ENCODE results near the gene ARID1A.
"Not testable (repeated sequence)": the region's sequence is repeated elsewhere in the genome, so short reads cannot be mapped to it uniquely, and the experiment has no call there.

The ARID1A gene

DNA sequence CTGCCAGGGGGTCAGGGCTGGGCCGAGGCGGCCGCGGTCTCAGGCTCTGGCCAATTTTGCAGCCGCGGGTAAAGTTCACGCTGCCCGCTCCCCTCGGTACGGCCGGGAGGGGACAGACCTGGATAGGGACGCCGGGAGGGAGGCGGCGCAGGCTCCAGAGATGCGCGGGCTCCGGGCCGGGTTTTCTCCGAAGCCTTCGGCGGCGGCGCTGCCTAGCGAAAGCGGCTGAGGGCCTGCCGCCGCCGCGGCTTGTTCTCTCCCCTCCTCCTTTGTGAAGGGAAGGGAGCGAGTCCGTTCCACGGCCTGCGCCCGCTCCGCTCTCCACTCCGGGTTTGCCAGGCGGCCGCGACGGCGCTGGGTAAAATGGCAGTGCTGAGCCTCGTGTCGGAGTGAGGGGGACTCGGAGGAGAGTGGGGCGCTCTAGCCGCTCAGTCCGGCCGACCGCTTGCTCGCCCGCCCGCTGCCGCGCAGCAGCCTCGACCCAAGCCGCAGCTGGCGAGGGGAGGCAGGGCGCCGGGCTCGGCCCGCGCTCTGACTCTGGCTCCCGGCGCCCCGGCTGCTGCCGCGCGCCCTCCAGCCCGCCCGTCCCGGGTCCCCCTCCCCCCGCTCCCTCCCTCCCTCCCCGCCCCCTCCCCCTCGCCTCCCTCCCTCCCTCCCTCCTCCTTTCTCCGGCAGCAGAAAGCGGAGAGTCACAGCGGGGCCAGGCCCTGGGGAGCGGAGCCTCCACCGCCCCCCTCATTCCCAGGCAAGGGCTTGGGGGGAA, at the start of gene ARID1A:
TSS of gene ARID1A (plus strand) at position 660 of the 763 bp plus-strand sequence. CDS start 389 bp downstream, outside the sequence.
- Mint-ChIP-seq H3K36me3 (ENCODE audit: low read depth) (peaks cover 5% of the 10 kb centered on the region), H3K9me3 (no peaks in the 10 kb centered on the region), H3K4me1 (peaks cover 37% of the 10 kb centered on the region), H3K27me3 (no peaks in the 10 kb centered on the region), H3K27ac (peak within 1 kb of the TSS; percentile 93), H3K4me3 (peak within 1 kb of the TSS; percentile 89)
- peak; percentile 92 for DNase-seq
- peak; percentile 44 for ATAC-seq

DNA sequence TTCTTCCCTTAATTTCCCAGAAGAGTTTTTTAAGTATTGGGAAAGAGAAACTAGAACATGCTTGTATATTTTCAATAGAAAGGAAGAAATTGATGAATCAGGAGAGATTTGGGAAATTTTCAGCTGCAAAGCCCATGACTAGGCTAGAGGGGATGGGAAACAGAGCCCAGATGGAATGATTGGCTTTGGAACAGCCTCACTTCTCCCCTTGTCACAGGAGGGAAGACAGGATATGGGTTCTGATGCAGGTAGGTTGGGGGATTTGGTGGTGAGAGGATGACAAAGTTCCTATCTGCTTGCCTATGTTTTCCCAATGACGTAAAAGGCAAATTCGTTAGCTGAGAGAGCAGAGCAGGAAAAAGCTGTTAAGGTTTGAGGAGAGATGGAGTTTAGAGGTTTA, 31.0 kb upstream of the ARID1A start:
- DNase-seq = no peak
- no peak overlapping the region for H3K4me3 Mint-ChIP-seq
- no peaks in the 10 kb centered on the region for H3K27me3 Mint-ChIP-seq
- H3K4me1 Mint-ChIP-seq = peaks cover 8% of the 10 kb centered on the region
- no peak for ATAC-seq
- no peak overlapping the region for H3K27ac Mint-ChIP-seq
- no peaks in the 10 kb centered on the region for H3K36me3 Mint-ChIP-seq (ENCODE audit: low read depth)
- H3K9me3 Mint-ChIP-seq = no peaks in the 10 kb centered on the region

DNA sequence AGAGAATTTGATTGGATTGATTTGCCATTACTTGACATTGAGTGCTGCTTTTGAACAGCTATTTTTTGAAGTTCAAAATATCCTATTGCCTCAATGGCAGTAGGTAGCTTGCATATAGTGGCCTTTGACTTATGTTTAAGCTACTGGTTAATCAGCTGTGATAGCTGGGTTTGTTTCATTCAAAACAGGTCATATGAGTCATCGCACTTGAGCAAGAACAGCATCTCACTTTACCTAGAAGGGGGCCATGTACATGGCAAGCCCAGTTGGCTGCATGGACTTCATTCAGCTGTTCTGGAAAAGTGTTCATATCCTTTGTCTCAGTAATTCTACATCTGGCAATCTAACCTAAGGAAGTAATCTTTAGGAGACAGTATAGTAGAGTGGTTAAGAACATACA, 29.0 kb upstream of the ARID1A start:
- Mint-ChIP-seq H3K27ac (no peak overlapping the region), H3K27me3 (no peaks in the 10 kb centered on the region), H3K4me3 (no peak overlapping the region), H3K4me1 (peaks cover 8% of the 10 kb centered on the region), H3K36me3 (ENCODE audit: low read depth) (no peaks in the 10 kb centered on the region), H3K9me3 (no peaks in the 10 kb centered on the region)
- DNase-seq = no peak
- peak; percentile 94 for ATAC-seq

DNA sequence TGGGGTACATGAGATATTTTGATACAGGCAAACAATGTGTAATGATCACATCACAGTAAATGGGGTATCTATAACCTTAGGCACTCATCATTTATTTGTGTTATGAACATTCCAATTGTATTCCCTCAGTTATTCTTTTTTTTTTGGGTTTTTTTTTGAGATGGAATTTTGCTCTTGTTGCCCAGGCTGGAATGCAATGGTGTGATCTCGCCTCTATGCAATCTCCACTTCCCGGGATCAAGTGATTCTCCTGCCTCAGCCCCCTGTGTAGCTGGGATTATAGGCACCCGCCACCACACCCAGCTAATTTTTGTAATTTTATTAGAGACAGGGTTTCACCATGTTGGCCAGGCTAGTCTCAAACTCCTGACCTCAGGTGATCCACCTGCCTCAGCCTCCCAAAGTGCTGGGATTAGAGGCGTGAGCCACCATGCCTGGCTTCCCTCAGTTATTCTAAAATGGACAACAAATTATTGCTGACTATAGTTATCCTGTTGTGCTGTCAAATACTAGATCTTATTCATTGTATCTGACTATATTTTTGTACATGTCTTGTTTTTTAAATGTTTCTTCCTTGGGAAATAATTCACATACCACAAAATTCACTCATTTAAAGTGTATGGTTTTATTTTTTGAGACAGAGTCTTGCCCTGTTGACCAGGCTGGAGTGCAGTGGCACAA, 27.6 kb upstream of the ARID1A start:
- not testable (repeated sequence) for DNase-seq; ATAC-seq; H3K4me1 Mint-ChIP-seq; H3K9me3 Mint-ChIP-seq; H3K27me3 Mint-ChIP-seq; H3K36me3 Mint-ChIP-seq (ENCODE audit: low read depth); H3K4me3 Mint-ChIP-seq; H3K27ac Mint-ChIP-seq

DNA sequence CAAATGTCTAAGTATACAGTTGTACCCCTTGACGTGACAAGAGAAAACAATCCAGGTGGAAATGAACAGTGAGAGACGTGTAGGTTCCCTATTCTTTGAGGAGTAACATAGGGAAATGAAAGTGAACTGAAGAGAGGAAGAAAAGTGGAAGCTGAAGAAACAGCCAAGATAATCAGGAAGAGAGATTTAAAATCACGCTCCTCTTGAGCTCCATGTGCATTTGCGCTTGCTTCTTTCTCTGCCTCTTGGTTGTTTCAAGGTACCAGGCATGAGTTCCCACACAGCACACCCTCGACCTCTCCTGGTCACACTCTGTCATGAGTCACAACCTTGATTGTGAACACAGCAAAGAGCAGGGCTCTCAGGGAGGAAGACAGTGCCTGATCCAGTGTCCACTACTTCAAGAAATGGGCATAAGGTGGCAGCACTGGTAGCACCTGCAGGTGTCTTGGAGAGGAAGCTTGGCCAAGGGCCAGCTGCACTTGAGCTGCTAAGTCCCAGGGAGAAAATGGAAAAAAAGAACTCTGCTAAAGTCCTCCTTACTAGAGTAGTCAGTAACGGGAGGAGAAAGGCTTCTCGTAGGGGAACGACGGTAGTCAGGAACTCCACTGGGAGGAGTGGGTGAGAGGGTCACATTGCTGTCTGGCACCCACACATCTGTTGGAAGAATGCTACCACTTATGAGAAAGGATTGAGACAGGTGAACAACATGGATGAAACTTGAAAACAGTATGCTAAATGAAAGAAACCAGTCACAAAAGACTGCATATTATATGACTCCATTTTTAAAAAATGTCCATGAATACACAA, 18.3 kb upstream of the ARID1A start:
- ATAC-seq (peak; percentile 100), DNase-seq (peak; percentile 49)
- Mint-ChIP-seq H3K27me3 (no peaks in the 10 kb centered on the region), H3K9me3 (no peaks in the 10 kb centered on the region), H3K27ac (no peak overlapping the region), H3K4me1 (peaks cover 16% of the 10 kb centered on the region), H3K36me3 (ENCODE audit: low read depth) (no peaks in the 10 kb centered on the region), H3K4me3 (peak overlapping the region; percentile 51)

DNA sequence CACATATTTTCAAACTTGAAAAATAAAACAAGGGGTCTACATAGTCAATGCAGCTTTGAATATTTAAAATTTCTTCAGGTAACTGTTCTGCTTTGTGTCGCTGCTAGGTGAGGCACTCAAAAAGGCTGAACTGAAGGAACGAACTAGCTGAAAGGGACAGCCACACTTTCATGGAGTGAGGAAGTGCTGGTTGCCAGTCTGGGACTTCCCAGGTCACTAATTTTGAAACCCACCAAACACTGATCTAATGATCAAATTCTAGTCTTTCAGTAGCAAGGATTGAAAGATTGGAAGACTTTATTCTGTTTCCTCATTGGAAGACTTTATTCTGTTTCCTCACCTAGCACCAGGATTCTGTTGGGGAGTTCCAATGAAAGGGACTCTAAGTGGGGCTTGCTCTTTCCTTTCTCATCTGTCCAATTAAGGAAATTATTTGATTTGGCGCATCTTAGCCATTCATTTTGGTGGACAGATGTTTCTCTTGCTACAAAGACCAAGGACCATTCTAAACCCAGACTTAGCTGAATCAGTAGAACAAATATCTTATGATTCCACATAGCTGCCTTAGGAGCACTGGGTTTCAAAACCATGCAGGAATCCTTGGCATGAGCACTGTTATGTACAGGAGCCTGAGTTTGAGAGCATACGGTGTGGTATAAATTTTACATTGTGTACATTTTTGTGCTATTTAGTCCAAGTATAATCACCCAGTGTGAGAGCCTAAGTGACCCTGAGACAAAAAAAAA, 10.9 kb upstream of the ARID1A start:
- Mint-ChIP-seq H3K4me1 (peaks cover 17% of the 10 kb centered on the region), H3K9me3 (no peaks in the 10 kb centered on the region), H3K27ac (no peak overlapping the region), H3K36me3 (ENCODE audit: low read depth) (no peaks in the 10 kb centered on the region), H3K4me3 (no peak overlapping the region), H3K27me3 (no peaks in the 10 kb centered on the region)
- ATAC-seq = no peak
- DNase-seq = no peak

DNA sequence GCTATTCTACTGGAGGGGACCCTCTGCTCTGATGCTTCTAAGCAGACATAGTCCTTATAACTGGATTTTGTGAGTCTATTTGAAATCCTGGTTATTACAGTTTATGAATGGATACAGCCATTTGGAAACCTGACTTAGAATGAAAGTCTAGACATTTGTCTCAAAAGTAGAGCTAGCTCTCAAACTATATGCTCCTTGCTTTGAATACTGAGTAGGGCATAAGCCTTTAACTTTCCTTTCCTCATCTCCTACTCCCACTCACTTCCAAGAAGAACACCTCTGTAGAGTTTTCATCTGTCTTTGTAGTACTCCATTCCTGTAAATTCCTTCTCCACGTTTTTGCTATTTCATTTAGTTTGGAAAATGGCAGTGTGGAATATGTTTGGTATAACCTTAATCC, 9.0 kb upstream of the ARID1A start:
- H3K4me1 Mint-ChIP-seq = peaks cover 24% of the 10 kb centered on the region
- no peaks in the 10 kb centered on the region for H3K27me3 Mint-ChIP-seq
- DNase-seq = no peak
- no peak for ATAC-seq
- no peak overlapping the region for H3K27ac Mint-ChIP-seq
- no peak overlapping the region for H3K4me3 Mint-ChIP-seq
- no peaks in the 10 kb centered on the region for H3K9me3 Mint-ChIP-seq
- no peaks in the 10 kb centered on the region for H3K36me3 Mint-ChIP-seq (ENCODE audit: low read depth)

DNA sequence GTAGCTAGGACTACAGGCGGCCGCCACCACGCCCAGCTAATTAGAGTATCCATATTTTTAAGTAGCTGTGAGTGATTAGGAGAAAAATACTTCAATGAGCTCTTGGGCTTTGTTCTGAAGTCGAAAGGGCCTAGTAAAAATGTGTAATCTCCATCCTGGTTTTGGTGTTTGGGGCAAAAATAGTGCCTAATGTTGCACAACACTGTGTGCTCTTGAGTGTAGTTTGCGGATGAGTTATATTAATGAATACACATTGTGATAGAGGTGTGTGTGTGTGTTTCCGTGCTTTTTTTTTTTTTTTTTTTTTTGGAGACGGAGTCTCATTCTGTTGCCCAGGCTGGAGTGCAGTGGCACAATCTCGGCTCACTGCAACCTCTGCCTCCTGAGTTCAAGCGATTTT, 6.3 kb upstream of the ARID1A start:
- no peak for ATAC-seq
- no peak overlapping the region for H3K4me3 Mint-ChIP-seq

DNA sequence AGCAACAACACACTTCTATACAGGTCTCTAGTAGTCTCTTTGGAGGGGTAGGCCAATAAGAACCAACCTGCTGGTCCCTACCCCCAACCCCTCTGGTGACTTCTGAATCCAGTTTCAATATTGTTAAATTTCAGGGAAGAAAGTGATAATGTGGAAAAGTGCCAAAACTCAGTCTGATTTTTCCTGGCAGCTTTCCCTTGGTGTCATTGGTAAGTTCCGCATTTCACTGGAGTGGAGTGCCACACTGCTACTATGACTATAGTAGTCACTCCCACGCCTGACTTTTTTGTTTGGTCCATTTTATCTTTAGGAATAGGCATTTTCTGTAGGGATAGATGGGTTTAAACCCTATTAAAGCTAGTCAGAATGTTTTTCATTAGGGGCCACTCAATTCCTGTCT, 5.7 kb upstream of the ARID1A start:
- no peak overlapping the region for H3K27ac Mint-ChIP-seq
- H3K36me3 Mint-ChIP-seq (ENCODE audit: low read depth) = no peaks in the 10 kb centered on the region
- H3K9me3 Mint-ChIP-seq = no peaks in the 10 kb centered on the region
- no peak overlapping the region for H3K4me3 Mint-ChIP-seq
- DNase-seq (no peak), ATAC-seq (no peak)
- no peaks in the 10 kb centered on the region for H3K27me3 Mint-ChIP-seq
- peaks cover 44% of the 10 kb centered on the region for H3K4me1 Mint-ChIP-seq

More for the DNA sequence above, 6.3 kb upstream of the ARID1A start:
- peaks cover 44% of the 10 kb centered on the region for H3K4me1 Mint-ChIP-seq
- no peaks in the 10 kb centered on the region for H3K27me3 Mint-ChIP-seq
- no peaks in the 10 kb centered on the region for H3K9me3 Mint-ChIP-seq
- no peak for DNase-seq
- no peaks in the 10 kb centered on the region for H3K36me3 Mint-ChIP-seq (ENCODE audit: low read depth)
- H3K27ac Mint-ChIP-seq = no peak overlapping the region

DNA sequence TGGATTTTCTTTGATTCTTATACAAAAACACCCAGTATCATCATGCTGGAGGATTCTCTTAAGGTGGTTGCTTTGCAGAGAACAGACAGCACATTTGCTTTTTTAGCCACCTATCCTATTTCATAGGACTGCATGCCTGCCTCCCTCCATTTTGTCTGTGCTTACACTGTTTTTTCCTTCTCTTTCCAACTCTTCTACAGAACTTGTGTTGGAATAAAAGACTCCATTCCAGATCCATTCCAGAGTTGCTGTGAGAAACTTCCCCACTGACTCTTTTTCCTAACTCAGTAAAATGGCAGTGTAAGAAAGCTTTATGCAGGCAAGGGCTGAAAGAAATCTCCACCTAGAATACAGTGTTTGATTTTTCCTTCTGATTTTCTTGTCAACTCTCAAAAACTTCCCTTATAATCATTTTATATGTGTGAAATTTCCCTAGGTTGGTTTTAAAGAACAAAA, 5.2 kb upstream of the ARID1A start:
- Mint-ChIP-seq H3K4me1 (peaks cover 44% of the 10 kb centered on the region), H3K36me3 (ENCODE audit: low read depth) (no peaks in the 10 kb centered on the region), H3K9me3 (no peaks in the 10 kb centered on the region), H3K27ac (no peak overlapping the region), H3K27me3 (no peaks in the 10 kb centered on the region), H3K4me3 (no peak overlapping the region)
- no peak for DNase-seq
- ATAC-seq = no peak

DNA sequence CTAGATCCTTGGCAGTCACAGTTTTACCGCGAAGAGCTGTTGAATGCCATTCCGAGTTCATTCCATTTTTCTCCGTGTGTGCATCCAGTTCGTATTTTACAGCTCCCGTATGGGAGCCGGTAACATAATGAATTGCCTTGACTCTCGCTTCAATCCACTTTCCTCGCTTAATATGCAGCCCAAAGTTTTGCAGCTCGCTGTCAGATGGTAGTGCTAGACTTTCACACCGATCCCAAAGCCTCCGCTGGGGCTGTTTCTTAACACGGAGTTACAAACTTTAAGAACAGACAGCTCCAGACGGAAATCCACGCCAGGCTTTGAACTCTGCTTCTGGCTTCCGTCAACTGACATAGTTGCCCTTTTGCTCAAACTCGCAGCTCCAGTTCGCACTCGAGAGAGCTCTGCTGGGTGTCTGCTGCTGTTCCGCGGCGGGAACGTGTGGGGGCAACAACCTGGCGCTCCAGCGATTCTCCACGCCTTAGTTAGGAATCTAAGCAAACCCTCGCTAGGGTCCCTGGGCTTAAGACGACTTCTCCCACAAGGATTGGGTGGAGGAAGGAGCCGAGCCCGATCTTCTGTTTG, 3.5 kb upstream of the ARID1A start:
- no peaks in the 10 kb centered on the region for H3K9me3 Mint-ChIP-seq
- no peaks in the 10 kb centered on the region for H3K36me3 Mint-ChIP-seq (ENCODE audit: low read depth)
- H3K4me3 Mint-ChIP-seq = peak overlapping the region; percentile 89
- ATAC-seq = peak; percentile 41
- peak overlapping the region; percentile 93 for H3K27ac Mint-ChIP-seq
- H3K4me1 Mint-ChIP-seq = peaks cover 37% of the 10 kb centered on the region
- no peaks in the 10 kb centered on the region for H3K27me3 Mint-ChIP-seq
- peak; percentile 77 for DNase-seq

DNA sequence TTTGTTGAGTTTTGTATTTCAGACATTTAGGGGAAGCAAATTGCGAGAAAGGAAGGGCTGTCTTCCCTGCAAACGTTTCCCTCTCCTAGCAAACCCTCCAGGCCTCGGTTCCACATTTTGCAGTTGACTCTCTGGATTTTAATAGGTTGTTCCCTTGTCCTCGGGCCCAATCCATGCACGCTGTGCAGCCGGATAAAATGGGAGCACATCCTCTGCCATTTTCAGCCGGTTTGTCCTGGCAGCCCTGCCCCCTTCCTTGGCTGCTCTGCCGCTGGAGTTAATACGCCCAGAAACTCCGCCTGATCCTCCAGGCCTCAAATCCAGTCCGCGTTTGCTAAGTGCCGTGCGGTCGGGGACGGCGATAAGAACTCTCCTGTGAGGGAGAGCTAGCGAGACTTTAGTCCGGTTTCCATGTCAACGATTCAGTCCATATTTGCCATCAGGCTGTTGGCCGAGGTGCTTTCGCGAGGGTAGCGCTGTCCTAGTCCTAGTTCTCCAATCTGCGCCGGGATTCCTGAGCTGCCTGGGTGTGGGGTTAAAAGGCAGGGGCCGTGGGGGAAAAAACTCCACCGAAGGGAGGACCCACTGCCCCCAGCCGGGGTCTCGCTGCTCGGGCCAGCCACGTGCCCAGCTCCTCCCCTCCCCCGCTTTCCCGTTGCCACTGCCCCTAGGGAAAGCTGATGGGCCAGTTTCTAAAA, 2.9 kb upstream of the ARID1A start:
- Mint-ChIP-seq H3K27me3 (no peaks in the 10 kb centered on the region), H3K27ac (peak overlapping the region; percentile 93), H3K4me3 (peak overlapping the region; percentile 89), H3K4me1 (peaks cover 37% of the 10 kb centered on the region), H3K9me3 (no peaks in the 10 kb centered on the region), H3K36me3 (ENCODE audit: low read depth) (no peaks in the 10 kb centered on the region)
- peak; percentile 51 for ATAC-seq
- DNase-seq = peak; percentile 88
